Measurements from ENCODE around the gene DNAAF5. TPM values are rescaled to one million over a fixed set of nuclear protein-coding genes. Genes with fewer than 3 reads are reported as not detected.

DNAAF5 gene
- polyA plus RNA-seq, 1 of the 3 experiments (the other 2 are of a cell fraction): 58.5 TPM

DNA sequence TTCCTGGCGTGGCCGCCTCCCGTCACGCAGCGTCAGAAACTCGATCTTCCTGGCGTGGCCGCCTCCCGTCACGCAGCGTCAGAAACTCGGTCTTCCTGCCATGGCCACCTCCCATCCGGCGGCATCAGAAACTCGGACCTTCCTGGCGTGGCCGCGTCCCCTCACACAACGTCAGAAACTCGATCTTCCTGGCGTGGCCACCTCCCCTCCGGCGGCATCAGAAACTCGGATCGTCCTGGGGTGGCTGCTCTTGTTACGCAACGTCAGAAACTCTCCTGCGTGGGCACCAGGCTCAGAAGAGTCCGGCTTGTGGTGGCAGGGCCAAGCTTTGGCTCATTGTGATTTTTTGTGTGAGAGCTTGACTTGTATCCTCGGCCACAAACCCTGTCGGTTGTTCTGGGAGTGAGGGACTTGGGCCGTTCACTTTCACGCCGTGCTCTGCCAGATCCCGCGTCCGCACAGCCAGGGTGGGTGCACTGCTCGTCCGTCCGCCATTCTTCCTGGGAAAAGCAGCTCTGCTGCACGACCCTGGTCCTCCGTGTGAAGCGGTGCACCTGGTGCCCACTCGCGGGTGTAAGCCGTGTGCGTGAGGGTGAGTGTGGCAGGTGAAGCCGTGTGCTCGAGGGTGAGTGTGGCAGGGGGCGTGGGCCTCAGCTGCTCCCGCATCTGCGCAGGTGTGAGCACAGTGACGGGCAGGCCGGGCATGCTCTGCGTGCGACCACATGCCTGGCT is 56.4 kb downstream of the DNAAF5 start:
- no peak overlapping the region for H3K4me2 ChIP-seq
- H3K4me1 ChIP-seq (ENCODE audit: control insufficient read depth in 1 of 2, insufficient read depth in 2 of 2, low read depth in 1 of 2, low read length in 1 of 2): peaks cover 25% of the 10 kb centered on the region in 2 experiments
- no peak overlapping the region for H2AFZ ChIP-seq (ENCODE audit: low read depth)
- no peaks in the 10 kb centered on the region for H4K20me1 ChIP-seq (ENCODE audit: insufficient read depth)
- H3K9me2 ChIP-seq: no peaks in the 10 kb centered on the region
- no peak overlapping the region for H3K27ac ChIP-seq (ENCODE audit: low read depth in 2 of 2, low read length in 1 of 2)
- no peak overlapping the region for H3K9ac ChIP-seq
- CTCF ChIA-PET: interaction anchor here (0.6 to 2.5 kb wide), 4 partner anchors 90 to 461 kb away, joined by 3 to 27 read pairs (median 5); no protein-coding TSS in a partner anchor
- 97% methylated on average over 56 of the region's 56 CpGs for WGBS (ENCODE audit: low lambda C conversion rate)
- H3K36me3 ChIP-seq (replicated peaks in 1 of 2; ENCODE audit: control insufficient read depth in 1 of 2, insufficient read depth in 2 of 2, low read length in 1 of 2): peaks cover 43 to 65% of the 10 kb centered on the region in 2 experiments
- no peak overlapping the region for H3K4me3 ChIP-seq (ENCODE audit: low read depth in 2 of 2, low read length in 1 of 2)
- no peaks in the 10 kb centered on the region for H3K27me3 ChIP-seq (ENCODE audit: insufficient read depth)
- H3K9me3 ChIP-seq: no peaks in the 10 kb centered on the region
- POLR2A ChIA-PET: no interaction called here
- peaks cover 24% of the 10 kb centered on the region for H3F3A ChIP-seq (replicated peaks; ENCODE audit: insufficient read depth)
- TF ChIP-seq SIN3A (IDR thresholded peaks at IDR 0.05; ENCODE audit: borderline replicate concordance, low read depth, low read length): no peak
- TF ChIP-seq GABPA (IDR thresholded peaks at IDR 0.05; ENCODE audit: low read depth): no peak
- TF ChIP-seq USF1 (IDR thresholded peaks at IDR 0.05; ENCODE audit: borderline replicate concordance, low read depth): no peak
- no peak for TF ChIP-seq NRF1 (IDR thresholded peaks at IDR 0.05; ENCODE audit: low read depth, low read length)
- no peak for TF ChIP-seq EP300 (IDR thresholded peaks at IDR 0.05; ENCODE audit: borderline replicate concordance in 1 of 2, low read depth in 1 of 2, low read length in 1 of 2)
- no peak for TF ChIP-seq GATA2 (CRISPR knock-in tag; IDR thresholded peaks at IDR 0.05)
- no peak for TF ChIP-seq USF2 (IDR thresholded peaks at IDR 0.05; ENCODE audit: borderline replicate concordance, low read depth, low read length)
- no peak for TF ChIP-seq ELF1 (IDR thresholded peaks at IDR 0.05)
- H3K79me2 ChIP-seq (ENCODE audit: insufficient read depth): no peaks in the 10 kb centered on the region; the same call in 1 of the 2 replicates
- no peak for DNase-seq

DNA sequence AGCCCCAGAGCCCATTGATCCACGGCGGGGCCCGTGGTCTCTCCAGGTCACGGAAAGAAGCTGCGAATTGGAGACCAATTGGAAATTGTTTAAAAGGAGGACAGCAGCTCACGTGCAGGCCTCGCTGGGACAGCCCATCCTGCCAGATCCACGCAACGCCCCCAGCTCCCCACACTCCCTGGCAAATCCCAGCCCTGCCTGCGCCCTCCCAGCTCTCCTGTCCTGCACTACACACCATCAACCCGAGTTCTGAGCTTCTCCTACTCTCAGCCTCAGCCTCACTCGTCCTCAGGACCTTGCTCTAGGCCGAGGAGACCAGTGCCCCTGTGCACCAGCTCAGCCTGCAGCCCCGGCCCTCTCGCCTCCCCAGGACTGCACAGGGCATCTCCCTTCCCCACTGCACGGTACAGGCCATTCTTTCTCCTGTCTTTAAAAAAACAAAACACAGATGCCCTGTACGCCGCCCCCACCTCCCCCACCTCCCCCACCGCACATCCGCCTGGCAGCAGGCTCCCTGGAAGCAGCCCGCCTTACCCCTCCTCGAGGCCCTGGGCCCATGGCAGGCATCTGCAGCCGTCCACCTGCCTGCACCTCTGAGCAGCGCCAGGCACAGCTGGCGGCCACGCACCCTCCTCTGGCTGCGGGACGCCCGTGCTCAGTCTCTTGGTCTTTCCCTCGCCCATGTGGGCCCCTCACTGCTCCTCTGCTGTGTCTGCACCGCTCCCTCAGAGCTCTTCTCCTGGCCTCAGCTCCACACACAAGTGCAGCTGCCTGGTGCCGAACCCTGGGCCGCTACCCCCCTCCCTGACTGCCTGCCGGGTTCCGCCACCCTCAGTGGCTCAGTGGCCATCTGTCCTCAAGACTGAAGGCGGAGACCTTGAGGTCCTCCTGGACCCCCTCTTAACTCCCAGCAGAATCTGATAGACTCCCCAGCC is 57.3 kb downstream of the DNAAF5 start:
- Histone ChIP-seq H2AFZ (ENCODE audit: low read depth) (no peak overlapping the region), H3F3A (replicated peaks; ENCODE audit: insufficient read depth) (peaks cover 15% of the 10 kb centered on the region), H3K9ac (no peak overlapping the region), H3K27ac (ENCODE audit: low read depth in 2 of 2, low read length in 1 of 2) (no peak overlapping the region), H3K9me2 (no peaks in the 10 kb centered on the region), H3K4me2 (no peak overlapping the region), H3K27me3 (ENCODE audit: insufficient read depth) (no peaks in the 10 kb centered on the region), H3K36me3 (replicated peaks in 1 of 2; ENCODE audit: control insufficient read depth in 1 of 2, insufficient read depth in 2 of 2, low read length in 1 of 2) (peaks cover 50 to 63% of the 10 kb centered on the region in 2 experiments), H3K79me2 (ENCODE audit: insufficient read depth) (no peaks in the 10 kb centered on the region; the same call in 1 of the 2 replicates), H3K4me1 (ENCODE audit: control insufficient read depth in 1 of 2, insufficient read depth in 2 of 2, low read depth in 1 of 2, low read length in 1 of 2) (peaks cover 16 to 18% of the 10 kb centered on the region in 2 experiments), H3K9me3 (no peaks in the 10 kb centered on the region), H3K4me3 (ENCODE audit: low read depth in 2 of 2, low read length in 1 of 2) (no peak overlapping the region), H4K20me1 (ENCODE audit: insufficient read depth) (no peaks in the 10 kb centered on the region)
- DNase-seq: no peak
- TF ChIP-seq, protein P1, sequence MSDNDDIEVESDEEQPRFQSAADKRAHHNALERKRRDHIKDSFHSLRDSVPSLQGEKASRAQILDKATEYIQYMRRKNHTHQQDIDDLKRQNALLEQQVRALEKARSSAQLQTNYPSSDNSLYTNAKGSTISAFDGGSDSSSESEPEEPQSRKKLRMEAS (IDR thresholded peaks at IDR 0.05; ENCODE audit: low read depth): no peak
- TF ChIP-seq EP300 (IDR thresholded peaks at IDR 0.05; ENCODE audit: borderline replicate concordance in 1 of 2, low read depth in 1 of 2, low read length in 1 of 2) (no peak), USF1 (IDR thresholded peaks at IDR 0.05; ENCODE audit: borderline replicate concordance, low read depth) (no peak), SMC3 (IDR thresholded peaks at IDR 0.05; ENCODE audit: low read depth, low read length) (no peak), MEF2A (IDR thresholded peaks at IDR 0.05; ENCODE audit: borderline replicate concordance, low read depth) (no peak), ELF1 (IDR thresholded peaks at IDR 0.05) (no peak), CHD2 (IDR thresholded peaks at IDR 0.05; ENCODE audit: low read length, partially characterized antibody) (no peak), CTCF (IDR thresholded peaks at IDR 0.05) (no peak)
- 90% methylated on average over 32 of the region's 36 CpGs for WGBS (ENCODE audit: low lambda C conversion rate)
- POLR2A ChIA-PET: no interaction called here
- CTCF ChIA-PET: interaction anchor here (0.6 to 2.5 kb wide), 5 partner anchors 15 to 462 kb away, joined by 3 to 27 read pairs (median 3); no protein-coding TSS in a partner anchor
